ENCODE measurements around the gene ITGAD.
A peak's percentile ranks its signal among the peaks of the same experiment; 100 is the strongest.

The ITGAD gene

GRCh38 chr16:31393056-31393455, at the start of gene ITGAD:
TSS of gene ITGAD (plus strand) at chr16:31393335. CDS start at chr16:31393361, 26 bp downstream.
- DNase-seq: no peak

GRCh38 chr16:31344712-31345111, 48.4 kb upstream of the ITGAD start:
- DNase-seq: no peak

- no peak for DNase-seq
Observed at GRCh38 chr16:31347445-31347844, 45.7 kb upstream of the ITGAD start.

- DNase-seq: no peak
Observed at GRCh38 chr16:31348579-31348978, 44.6 kb upstream of the ITGAD start.

GRCh38 chr16:31350275-31351005, 42.7 kb upstream of the ITGAD start:
- no peak for DNase-seq

GRCh38 chr16:31351246-31351941, 41.7 kb upstream of the ITGAD start:
- DNase-seq: no peak

- DNase-seq: no peak
Observed at GRCh38 chr16:31351942-31352325, 41.2 kb upstream of the ITGAD start.

GRCh38 chr16:31352376-31353115, 40.6 kb upstream of the ITGAD start:
- no peak for DNase-seq

GRCh38 chr16:31354394-31355291, 38.5 kb upstream of the ITGAD start, which contains the start of gene ITGAX:
TSS of gene ITGAX (plus strand) at chr16:31355176. CDS start at chr16:31355255, 79 bp downstream.
- peak; percentile 60 for DNase-seq

GRCh38 chr16:31355431-31356100, 37.6 kb upstream of the ITGAD start:
- DNase-seq: no peak

GRCh38 chr16:31356566-31357323, 36.4 kb upstream of the ITGAD start:
- no peak for DNase-seq

GRCh38 chr16:31357324-31358109, 35.6 kb upstream of the ITGAD start:
- no peak for DNase-seq

- DNase-seq: no peak
Observed at GRCh38 chr16:31360251-31360650, 32.9 kb upstream of the ITGAD start.

- no peak for DNase-seq
Observed at GRCh38 chr16:31361201-31362110, 31.7 kb upstream of the ITGAD start.

- no peak for DNase-seq
Observed at GRCh38 chr16:31362476-31363405, 30.4 kb upstream of the ITGAD start.

- DNase-seq: no peak
Observed at GRCh38 chr16:31363721-31364120, 29.4 kb upstream of the ITGAD start.

- DNase-seq: no peak
Observed at GRCh38 chr16:31364421-31364820, 28.7 kb upstream of the ITGAD start.

Measured in activated gamma-delta T cell treated with Interleukin-2 at 50 U/mL for 16 hours (primary cell).